Measurements from ENCODE around the gene FRMD3.

GRCh38 chr9:83458530-83458929 lies 79.7 kb downstream of the FRMD3 start:
- TF ChIP-seq EZH2 (IDR thresholded peaks at IDR 0.05; ENCODE audit: low read depth): no peak
- TF ChIP-seq CTCF (conservative IDR thresholded peaks at IDR 0.05): no peak
